Fibroblast of pulmonary artery (primary cell): ENCODE results near the gene PCDHA11.
"Not testable (repeated sequence)": the region's sequence is repeated elsewhere in the genome, so short reads cannot be mapped to it uniquely, and the experiment has no call there.

ENCODE experiments used
- DNase-seq: peaks from one replicate; pipeline ENCODE4 v3.0.0-alpha.2; 2010; ENCODE audit warnings: low read depth
- H3K4me3 ChIP-seq: replicated peaks from 2 replicates; pipeline ENCODE4 v1.5.1; 2011; ENCODE audit warnings: low read depth, mild to moderate bottlenecking, control low read depth, low read length, moderate library complexity
- CTCF ChIP-seq: IDR thresholded peaks from 2 replicates; pipeline ENCODE4 v1.5.1; 2011; ENCODE audit warnings: mild to moderate bottlenecking, control low read depth, low read length, inconsistent platforms; ENCODE audit errors: missing control alignments

The PCDHA11 gene, protein sequence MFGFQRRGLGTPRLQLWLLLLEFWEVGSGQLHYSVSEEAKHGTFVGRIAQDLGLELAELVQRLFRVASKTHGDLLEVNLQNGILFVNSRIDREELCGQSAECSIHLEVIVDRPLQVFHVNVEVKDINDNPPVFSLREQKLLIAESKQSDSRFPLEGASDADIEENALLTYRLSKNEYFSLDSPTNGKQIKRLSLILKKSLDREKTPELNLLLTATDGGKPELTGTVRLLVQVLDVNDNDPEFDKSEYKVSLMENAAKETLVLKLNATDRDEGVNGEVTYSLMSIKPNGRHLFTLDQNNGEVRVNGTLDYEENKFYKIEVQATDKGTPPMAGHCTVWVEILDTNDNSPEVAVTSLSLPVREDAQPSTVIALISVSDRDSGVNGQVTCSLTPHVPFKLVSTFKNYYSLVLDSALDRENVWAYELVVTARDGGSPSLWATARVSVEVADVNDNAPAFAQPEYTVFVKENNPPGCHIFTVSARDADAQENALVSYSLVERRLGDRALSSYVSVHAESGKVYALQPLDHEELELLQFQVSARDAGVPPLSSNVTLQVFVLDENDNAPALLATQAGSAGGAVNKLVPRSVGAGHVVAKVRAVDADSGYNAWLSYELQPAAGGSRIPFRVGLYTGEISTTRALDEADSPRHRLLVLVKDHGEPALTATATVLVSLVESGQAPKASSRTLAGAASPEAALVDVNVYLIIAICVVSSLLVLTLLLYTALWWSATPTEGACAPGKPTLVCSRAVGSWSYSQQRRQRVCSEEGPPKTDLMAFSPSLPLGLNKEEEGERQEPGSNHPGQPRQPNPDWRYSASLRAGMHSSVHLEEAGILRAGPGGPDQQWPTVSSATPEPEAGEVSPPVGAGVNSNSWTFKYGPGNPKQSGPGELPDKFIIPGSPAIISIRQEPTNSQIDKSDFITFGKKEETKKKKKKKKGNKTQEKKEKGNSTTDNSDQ

DNA sequence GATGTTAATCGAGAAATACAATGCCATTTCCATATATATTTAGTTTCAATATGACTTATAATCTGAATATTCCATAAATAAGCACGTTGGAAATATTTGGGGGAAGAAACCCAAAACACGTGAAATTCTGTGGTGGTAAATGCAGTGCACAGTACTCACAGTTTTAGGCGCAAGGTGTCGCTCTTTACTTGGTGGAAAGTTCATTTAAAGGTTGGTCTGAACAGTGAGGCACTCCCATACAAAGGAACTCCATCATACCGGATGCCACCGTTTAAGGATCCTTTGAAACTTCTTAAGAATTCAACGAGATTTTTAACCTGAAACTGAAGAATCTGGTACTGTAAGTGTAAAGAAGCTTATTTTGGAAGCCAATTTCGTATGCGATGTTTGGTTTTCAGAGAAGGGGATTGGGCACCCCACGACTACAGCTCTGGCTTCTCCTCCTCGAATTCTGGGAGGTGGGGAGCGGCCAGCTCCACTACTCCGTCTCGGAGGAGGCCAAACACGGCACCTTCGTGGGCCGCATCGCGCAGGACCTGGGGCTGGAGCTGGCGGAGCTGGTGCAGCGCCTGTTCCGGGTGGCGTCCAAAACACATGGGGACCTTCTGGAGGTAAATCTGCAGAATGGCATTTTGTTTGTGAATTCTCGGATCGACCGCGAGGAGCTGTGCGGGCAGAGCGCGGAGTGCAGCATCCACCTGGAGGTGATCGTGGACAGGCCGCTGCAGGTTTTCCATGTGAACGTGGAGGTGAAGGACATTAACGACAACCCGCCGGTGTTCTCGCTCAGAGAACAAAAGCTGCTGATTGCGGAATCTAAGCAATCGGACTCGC is at the start of gene PCDHA11:
Gene PCDHA11 (plus strand): TSS at position 237 of the 834 bp plus-strand sequence. CDS start 147 bp downstream, at position 384.
- no peak for DNase-seq
- TF ChIP-seq CTCF, result no peak
- no peak within 1 kb of the TSS for H3K4me3 ChIP-seq

DNA sequence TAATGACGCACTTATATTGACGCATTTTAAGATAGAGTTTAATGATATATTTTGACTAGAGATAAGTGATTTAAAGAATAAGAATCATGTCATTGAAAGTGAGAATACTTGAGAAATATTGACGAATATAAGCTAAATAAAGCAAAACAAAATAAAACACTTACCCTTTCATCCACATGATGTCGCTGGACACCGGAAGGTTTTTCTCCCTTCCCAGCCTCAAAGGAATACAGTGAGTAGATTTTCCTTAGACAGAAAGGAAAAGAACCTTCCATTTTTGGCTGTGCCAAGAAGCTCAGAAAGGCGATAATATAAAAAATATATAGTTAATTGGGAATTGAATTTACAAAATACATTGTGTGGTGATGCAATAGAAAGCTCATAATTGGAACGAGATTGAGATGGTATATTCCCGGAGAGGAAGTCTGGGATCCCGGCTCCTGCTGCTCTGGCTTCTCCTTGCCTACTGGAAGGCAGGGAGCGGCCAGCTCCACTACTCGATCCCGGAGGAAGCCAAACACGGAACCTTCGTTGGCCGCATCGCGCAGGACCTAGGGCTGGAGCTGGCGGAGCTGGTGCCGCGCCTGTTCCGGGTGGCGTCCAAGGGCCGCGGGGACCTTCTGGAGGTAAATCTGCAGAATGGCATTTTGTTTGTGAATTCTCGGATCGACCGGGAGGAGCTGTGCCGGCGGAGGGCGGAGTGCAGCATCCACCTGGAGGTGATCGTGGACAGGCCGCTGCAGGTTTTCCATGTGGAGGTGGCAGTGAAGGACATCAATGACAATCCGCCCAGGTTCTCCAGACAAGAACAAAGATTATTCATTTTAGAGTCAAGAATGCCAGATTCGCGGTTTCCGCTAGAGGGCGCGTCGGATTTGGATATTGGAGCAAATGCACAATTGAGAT is 47.1 kb upstream of the PCDHA11 start, which contains the start of gene PCDHA5:
Gene PCDHA5 (plus strand): TSS at position 239 of the 906 bp plus-strand sequence.
- TF ChIP-seq CTCF, result peak; percentile 42
- H3K4me3 ChIP-seq, result no peak within 1 kb of the TSS
- peak; percentile 18 for DNase-seq

DNA sequence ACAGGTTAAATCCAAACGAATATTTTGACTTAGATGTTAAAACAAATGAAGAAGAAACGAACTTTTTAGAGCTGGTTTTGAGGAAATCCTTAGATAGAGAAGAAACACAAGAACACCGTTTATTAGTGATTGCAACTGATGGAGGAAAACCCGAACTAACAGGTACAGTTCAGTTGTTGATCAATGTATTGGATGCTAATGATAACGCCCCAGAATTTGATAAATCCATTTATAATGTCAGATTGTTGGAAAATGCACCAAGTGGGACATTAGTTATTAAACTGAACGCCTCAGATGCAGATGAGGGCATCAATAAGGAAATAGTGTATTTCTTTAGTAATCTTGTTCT is 46.5 kb upstream of the PCDHA11 start:
- no peak for DNase-seq
- TF ChIP-seq CTCF, result no peak
- H3K4me3 ChIP-seq, result no peak overlapping the region

DNA sequence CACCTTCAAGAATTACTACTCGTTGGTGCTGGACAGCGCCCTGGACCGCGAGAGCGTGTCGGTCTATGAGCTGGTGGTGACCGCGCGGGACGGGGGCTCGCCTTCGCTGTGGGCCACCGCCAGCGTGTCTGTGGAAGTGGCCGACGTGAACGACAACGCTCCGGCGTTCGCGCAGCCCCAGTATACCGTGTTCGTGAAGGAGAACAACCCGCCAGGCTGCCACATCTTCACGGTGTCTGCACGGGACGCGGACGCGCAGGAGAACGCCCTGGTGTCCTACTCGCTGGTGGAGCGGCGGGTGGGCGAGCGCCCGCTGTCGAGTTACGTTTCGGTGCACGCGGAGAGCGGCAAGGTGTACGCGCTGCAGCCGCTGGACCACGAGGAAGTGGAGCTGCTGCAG is 45.8 kb upstream of the PCDHA11 start:
- not testable (repeated sequence) for H3K4me3 ChIP-seq

GRCh38 chr5:140823475-140823874 is 45.3 kb upstream of the PCDHA11 start:
- H3K4me3 ChIP-seq, result no peak overlapping the region
- TF ChIP-seq CTCF, result no peak
- DNase-seq, result no peak

More for the DNA sequence above, 45.8 kb upstream of the PCDHA11 start:
- not testable (repeated sequence) for DNase-seq

DNA sequence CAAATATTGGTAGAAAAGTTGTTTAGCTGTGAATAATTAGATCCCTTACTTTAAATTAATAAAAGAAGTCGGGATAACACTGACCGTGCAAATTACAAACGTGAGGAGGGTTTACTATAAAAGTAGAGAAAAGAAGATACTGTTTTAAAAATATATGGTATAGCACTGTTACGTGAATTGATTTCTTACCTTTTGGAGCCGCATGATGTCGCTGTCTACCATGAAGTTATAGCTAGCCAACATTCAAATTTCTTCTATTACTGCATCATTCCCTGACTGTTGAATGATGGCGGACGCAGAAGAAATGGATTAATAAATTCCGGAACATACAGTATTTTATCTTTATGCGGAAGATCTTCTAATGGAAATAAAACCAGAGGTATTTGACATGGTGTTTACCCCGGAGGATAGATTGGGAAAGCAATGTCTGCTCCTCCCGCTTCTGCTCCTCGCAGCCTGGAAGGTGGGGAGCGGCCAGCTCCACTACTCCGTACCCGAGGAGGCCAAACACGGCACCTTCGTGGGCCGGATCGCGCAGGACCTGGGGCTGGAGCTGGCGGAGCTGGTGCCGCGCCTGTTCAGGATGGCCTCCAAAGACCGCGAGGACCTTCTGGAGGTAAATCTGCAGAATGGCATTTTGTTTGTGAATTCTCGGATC is 40.9 kb upstream of the PCDHA11 start, which contains the start of gene PCDHA6:
Gene PCDHA6 (plus strand): TSS at position 257 of the 658 bp plus-strand sequence. CDS start 132 bp downstream, at position 389.
- DNase-seq, result peak; percentile 7
- H3K4me3 ChIP-seq, result peak within 1 kb of the TSS; percentile 12
- TF ChIP-seq CTCF, result no peak
